ENCODE results near the gene TTLL10. TPM values are rescaled to one million over a fixed set of nuclear protein-coding genes. Genes with fewer than 3 reads are reported as not detected.

TTLL10 gene
- total RNA-seq, 1 experiment from 2014 or later = 0.68 TPM

DNA sequence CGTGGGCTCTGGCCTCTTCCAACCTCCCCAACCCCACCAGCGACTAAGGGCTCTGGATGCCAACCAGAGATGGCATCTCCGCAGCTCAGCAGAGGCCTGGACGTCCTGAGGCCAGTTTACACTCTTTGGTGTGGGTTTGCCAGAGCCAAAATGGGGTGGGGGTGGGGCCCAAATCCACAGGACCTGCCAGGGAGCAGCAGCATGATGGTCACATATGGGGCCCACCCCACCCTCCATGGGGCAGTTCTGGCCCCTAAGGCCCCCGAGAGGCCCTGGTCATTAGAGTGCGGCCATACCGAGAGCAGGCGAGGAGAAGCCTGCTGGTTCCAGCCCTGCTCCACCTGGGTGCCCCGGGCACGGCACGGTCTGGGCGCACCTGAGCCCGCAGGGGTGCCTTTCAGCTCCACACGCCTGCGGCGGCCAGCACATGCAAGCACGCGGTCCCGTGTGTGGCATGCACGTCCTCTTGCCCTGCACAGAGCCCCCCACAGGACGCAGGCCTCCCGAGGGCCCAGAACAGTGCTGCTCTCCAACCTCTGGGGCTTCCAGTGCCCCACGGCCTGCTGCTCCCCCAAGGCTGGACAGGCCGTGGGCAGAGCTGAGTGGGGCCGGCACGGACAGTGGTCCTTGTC lies 68.0 kb downstream of the TTLL10 start:
- WGBS (ENCODE audit: extremely low coverage, insufficient read length, low lambda C conversion rate) = no CpG with 5 or more reads among the region's 26 CpGs
- H3K9me3 Mint-ChIP-seq = no peaks in the 10 kb centered on the region
- DNase-seq = no peak

More for the DNA sequence above, 68.0 kb downstream of the TTLL10 start:
- no peak overlapping the region for H3K18ac ChIP-seq (ENCODE audit: insufficient read length, low read depth, low read length)
- H3K56ac ChIP-seq (ENCODE audit: insufficient read length, low read depth, low read length) = no peak overlapping the region
- H2AK5ac ChIP-seq (ENCODE audit: insufficient read length, low read length) = no peak overlapping the region
- H2BK12ac ChIP-seq (ENCODE audit: insufficient read length, low read depth, low read length) = no peak overlapping the region
- H2BK15ac ChIP-seq (ENCODE audit: low read depth, low read length) = no peak overlapping the region
- Mint-ChIP-seq H3K4me1 (peaks cover 0 to 9% of the 10 kb centered on the region in 2 experiments), H3K4me3 (no peak overlapping the region), H3K27ac (no peak overlapping the region), H3K27me3 (ENCODE audit: low read depth) (peaks cover 6% of the 10 kb centered on the region), H3K36me3 (ENCODE audit: insufficient read depth in 1 of 3, low read depth in 3 of 3) (no peaks in the 10 kb centered on the region)
- H3K27ac ChIP-seq (ENCODE audit: insufficient read length, low read depth, low read length) = no peak overlapping the region
- no peaks in the 10 kb centered on the region for H3K4me1 ChIP-seq (ENCODE audit: insufficient read depth, low read length)
- no peak overlapping the region for H2AFZ ChIP-seq (ENCODE audit: low read length)
- no peak overlapping the region for H3K4me2 ChIP-seq (ENCODE audit: insufficient read depth, insufficient read length, low read length)
- H2BK120ac ChIP-seq (ENCODE audit: low read depth, low read length, poor library complexity, severe bottlenecking) = no peak overlapping the region
- no peak overlapping the region for H3K9ac ChIP-seq (ENCODE audit: extremely low read depth, insufficient read length, low read length)
- no peaks in the 10 kb centered on the region for H3K79me2 ChIP-seq (ENCODE audit: insufficient read depth, low read length)
- no peaks in the 10 kb centered on the region for H3K23me2 ChIP-seq (ENCODE audit: insufficient read length, low read depth, low read length, poor library complexity, severe bottlenecking)
- no peak overlapping the region for H2BK5ac ChIP-seq (ENCODE audit: insufficient read length, low read length)
- H3K4ac ChIP-seq (ENCODE audit: low read depth, low read length) = no peak overlapping the region
- no peak overlapping the region for H3T11ph ChIP-seq (ENCODE audit: low read length)
- H4K5ac ChIP-seq (ENCODE audit: insufficient read length, low read depth, low read length) = no peak overlapping the region
- no peaks in the 10 kb centered on the region for H3K27me3 ChIP-seq (ENCODE audit: insufficient read depth, low read length)
- H3K9me3 ChIP-seq (ENCODE audit: control insufficient read depth, low read depth, low read length) = no peaks in the 10 kb centered on the region
- no peak overlapping the region for H3K23ac ChIP-seq (ENCODE audit: insufficient read length, low read depth, low read length)
- no peak overlapping the region for H4K91ac ChIP-seq (ENCODE audit: insufficient read length, low read depth, low read length)
- H4K8ac ChIP-seq (replicated peaks; ENCODE audit: insufficient read length, low read depth, low read length) = no peak overlapping the region
- no peaks in the 10 kb centered on the region for H4K20me1 ChIP-seq (ENCODE audit: control insufficient read depth, insufficient read depth, insufficient read length)
- TF ChIP-seq, protein P1, sequence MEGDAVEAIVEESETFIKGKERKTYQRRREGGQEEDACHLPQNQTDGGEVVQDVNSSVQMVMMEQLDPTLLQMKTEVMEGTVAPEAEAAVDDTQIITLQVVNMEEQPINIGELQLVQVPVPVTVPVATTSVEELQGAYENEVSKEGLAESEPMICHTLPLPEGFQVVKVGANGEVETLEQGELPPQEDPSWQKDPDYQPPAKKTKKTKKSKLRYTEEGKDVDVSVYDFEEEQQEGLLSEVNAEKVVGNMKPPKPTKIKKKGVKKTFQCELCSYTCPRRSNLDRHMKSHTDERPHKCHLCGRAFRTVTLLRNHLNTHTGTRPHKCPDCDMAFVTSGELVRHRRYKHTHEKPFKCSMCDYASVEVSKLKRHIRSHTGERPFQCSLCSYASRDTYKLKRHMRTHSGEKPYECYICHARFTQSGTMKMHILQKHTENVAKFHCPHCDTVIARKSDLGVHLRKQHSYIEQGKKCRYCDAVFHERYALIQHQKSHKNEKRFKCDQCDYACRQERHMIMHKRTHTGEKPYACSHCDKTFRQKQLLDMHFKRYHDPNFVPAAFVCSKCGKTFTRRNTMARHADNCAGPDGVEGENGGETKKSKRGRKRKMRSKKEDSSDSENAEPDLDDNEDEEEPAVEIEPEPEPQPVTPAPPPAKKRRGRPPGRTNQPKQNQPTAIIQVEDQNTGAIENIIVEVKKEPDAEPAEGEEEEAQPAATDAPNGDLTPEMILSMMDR (conservative IDR thresholded peaks at IDR 0.05) = no peak
- H2BK20ac ChIP-seq (ENCODE audit: low read depth, low read length, poor library complexity, severe bottlenecking) = no peak overlapping the region
- H3K14ac ChIP-seq (ENCODE audit: insufficient read depth, low read length) = no peak overlapping the region
- H3K79me1 ChIP-seq (ENCODE audit: insufficient read depth, low read depth, low read length, poor library complexity, severe bottlenecking) = no peaks in the 10 kb centered on the region

Measured in H9 (cell line).